C4-2B (cell line): ENCODE results near the gene S100B.

ENCODE experiments used
- CTCF ChIP-seq: fragments of 450-650 bp; conservative IDR thresholded peaks from 2 replicates; pipeline ENCODE4 v1.5.1; 2017; ENCODE audit warnings: mild to moderate bottlenecking
- ZFX ChIP-seq: fragments of 450-650 bp; IDR thresholded peaks from 2 replicates; pipeline ENCODE4 v1.6.1; 2017

- TF ChIP-seq CTCF (no peak), ZFX (no peak)
Measured at GRCh38 chr21:46610018-46610701, 5.3 kb upstream of the S100B start.
